Thyroid gland (tissue), 4 donors: ENCODE results near the gene ABCB8. TPM values are rescaled to one million over a fixed set of nuclear protein-coding genes. Genes with fewer than 3 reads are reported as not detected.

Experiments
- DNase-seq, 2 donors: peaks; one replicate each; pipeline ENCODE4 v3.0.0-alpha.2; 2019
- H3K27ac ChIP-seq, 3 donors: fragments of 200-600 bp; sonication (generic); 1 replicate in 2 of 3; 2 replicates in 1 of 3; pipeline ENCODE4 v1.5.1; 2016 to 2019; ENCODE audit warnings: mild to moderate bottlenecking in 1 of 3, moderate library complexity in 1 of 3
- H3K27me3 ChIP-seq: fragments of 200-600 bp; sonication (generic); one replicate; pipeline ENCODE4 v1.5.1; 2019
- H3K36me3 ChIP-seq, 2 donors: fragments of 200-600 bp; sonication (generic); one replicate each; pipeline ENCODE4 v1.5.1; 2016 to 2019
- H3K4me1 ChIP-seq, 2 donors: fragments of 200-600 bp; sonication (generic); one replicate each; pipeline ENCODE4 v1.5.1; 2017 to 2019
- H3K4me3 ChIP-seq, 3 donors: fragments of 200-600 bp; sonication (generic); replicated peaks in 1 of 3; 1 replicate in 2 of 3; 2 replicates in 1 of 3; pipeline ENCODE4 v1.5.1; 2016; ENCODE audit warnings: mild to moderate bottlenecking in 1 of 3
- H3K9me3 ChIP-seq: fragments of 200-600 bp; sonication (generic); one replicate; pipeline ENCODE4 v1.5.1; 2017
- POLR2A ChIP-seq, 2 donors: fragments of 450-650 bp; IDR thresholded peaks; one replicate each; pipeline ENCODE4 v1.6.1; 2017; ENCODE audit warnings: antibody characterized with exemption in 2 of 2, mild to moderate bottlenecking in 2 of 2, moderate library complexity in 1 of 2
- WGBS, 2 donors: methylation state at CpG; one replicate each; pipeline ENCODE4 v1.1.5; 2017; 5-methylcytosine and 5-hydroxymethylcytosine counted together
- intact Hi-C: fragments of 100-400 bp; cut with DNase I; formaldehyde crosslinking; loops from one replicate; pipeline ENCODE4 v1.15.1; 2023
- total RNA-seq, 4 donors: library from RNA; depleted of rRNA; stranded (reverse); fragments of >200 nt; gene quantifications; one replicate each; pipeline ENCODE4 v1.2.3, GENCODE V29; 2016
- TF ChIP-seq, protein P1 (sequence below), 6 experiments: fragments of 200-600 bp in 3 of 6; fragments of 450-650 bp in 3 of 6; sonication (generic) in 3 of 6; IDR thresholded peaks; one replicate each; pipeline ENCODE4 v1.5.1; 2016 to 2019; ENCODE audit warnings: antibody characterized with exemption in 6 of 6, mild to moderate bottlenecking in 2 of 6, inconsistent platforms in 1 of 6, moderate library complexity in 1 of 6

Gene ABCB8
- total RNA-seq, 4 donors from 2014 or later: 39.0 to 74.2 (median 60.9) TPM

DNA sequence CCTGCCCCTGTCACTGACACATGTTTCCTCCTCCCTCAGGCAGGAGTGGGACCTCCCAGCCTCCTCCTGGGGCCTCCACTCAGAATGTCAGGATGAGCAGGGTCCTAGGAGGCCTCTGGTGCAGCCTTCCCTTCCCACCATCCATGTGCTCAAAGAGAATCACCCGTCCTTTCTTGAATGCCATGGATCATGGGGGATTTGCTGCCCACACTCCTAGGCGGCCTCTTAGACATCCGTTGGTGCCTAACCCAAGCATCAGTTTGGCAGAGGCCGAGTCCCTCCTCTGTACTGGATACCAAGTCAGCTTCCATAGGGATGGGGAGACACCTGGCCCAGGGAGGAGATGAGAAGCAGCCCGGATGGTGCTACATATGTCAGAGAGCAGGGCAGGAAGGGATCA lies 30.4 kb upstream of the ABCB8 start:
- Histone ChIP-seq H3K4me3 (no peak overlapping the region), H3K4me1 (no peaks in the 10 kb centered on the region), H3K27ac (no peak overlapping the region), H3K9me3 (no peaks in the 10 kb centered on the region), H3K36me3 (no peaks in the 10 kb centered on the region), H3K27me3 (no peaks in the 10 kb centered on the region)
- 85 to 89% methylated on average over 5 of the region's 5 CpGs for WGBS, 2 donors
- DNase-seq: no peak
- TF ChIP-seq POLR2A (IDR thresholded peaks at IDR 0.05): no peak
- TF ChIP-seq, protein P1, sequence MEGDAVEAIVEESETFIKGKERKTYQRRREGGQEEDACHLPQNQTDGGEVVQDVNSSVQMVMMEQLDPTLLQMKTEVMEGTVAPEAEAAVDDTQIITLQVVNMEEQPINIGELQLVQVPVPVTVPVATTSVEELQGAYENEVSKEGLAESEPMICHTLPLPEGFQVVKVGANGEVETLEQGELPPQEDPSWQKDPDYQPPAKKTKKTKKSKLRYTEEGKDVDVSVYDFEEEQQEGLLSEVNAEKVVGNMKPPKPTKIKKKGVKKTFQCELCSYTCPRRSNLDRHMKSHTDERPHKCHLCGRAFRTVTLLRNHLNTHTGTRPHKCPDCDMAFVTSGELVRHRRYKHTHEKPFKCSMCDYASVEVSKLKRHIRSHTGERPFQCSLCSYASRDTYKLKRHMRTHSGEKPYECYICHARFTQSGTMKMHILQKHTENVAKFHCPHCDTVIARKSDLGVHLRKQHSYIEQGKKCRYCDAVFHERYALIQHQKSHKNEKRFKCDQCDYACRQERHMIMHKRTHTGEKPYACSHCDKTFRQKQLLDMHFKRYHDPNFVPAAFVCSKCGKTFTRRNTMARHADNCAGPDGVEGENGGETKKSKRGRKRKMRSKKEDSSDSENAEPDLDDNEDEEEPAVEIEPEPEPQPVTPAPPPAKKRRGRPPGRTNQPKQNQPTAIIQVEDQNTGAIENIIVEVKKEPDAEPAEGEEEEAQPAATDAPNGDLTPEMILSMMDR (IDR thresholded peaks at IDR 0.05): no peak
- intact Hi-C loops: no loop called here

DNA sequence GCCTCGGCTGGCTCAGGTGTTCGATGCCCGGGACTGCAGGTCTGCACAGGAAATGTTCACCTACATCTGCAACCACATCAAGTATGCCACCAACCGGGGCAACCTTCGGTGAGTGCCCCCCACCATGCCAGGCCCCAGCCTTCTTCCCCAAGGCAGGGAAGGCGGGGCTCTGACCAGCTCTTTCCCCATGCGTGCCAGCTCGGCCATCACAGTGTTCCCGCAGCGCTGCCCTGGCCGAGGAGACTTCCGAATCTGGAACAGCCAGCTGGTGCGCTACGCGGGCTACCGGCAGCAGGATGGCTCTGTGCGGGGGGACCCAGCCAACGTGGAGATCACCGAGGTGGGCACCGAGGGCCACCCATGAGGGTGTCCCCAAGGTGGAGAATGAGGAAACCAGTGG lies 29.9 kb upstream of the ABCB8 start:
- Histone ChIP-seq H3K4me1 (no peaks in the 10 kb centered on the region), H3K4me3 (no peak overlapping the region), H3K27me3 (no peaks in the 10 kb centered on the region), H3K9me3 (no peaks in the 10 kb centered on the region), H3K27ac (no peak overlapping the region), H3K36me3 (no peaks in the 10 kb centered on the region)
- intact Hi-C loops: no loop called here
- no peak for TF ChIP-seq POLR2A (IDR thresholded peaks at IDR 0.05)
- TF ChIP-seq, protein P1 (IDR thresholded peaks at IDR 0.05): no peak
- 87 to 88% methylated on average over 6 to 20 of the region's 20 CpGs for WGBS, 2 donors
- DNase-seq: no peak

DNA sequence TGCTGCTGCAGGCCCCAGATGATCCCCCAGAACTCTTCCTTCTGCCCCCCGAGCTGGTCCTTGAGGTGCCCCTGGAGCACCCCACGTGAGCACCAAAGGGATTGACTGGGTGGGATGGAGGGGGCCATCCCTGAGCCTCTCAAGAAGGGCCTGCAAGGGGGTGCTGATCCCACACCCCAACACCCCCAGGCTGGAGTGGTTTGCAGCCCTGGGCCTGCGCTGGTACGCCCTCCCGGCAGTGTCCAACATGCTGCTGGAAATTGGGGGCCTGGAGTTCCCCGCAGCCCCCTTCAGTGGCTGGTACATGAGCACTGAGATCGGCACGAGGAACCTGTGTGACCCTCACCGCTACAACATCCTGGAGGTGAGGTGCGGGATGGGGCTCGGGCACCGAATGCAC lies 29.2 kb upstream of the ABCB8 start:
- Histone ChIP-seq H3K27ac (no peak overlapping the region), H3K36me3 (no peaks in the 10 kb centered on the region), H3K9me3 (no peaks in the 10 kb centered on the region), H3K4me1 (no peaks in the 10 kb centered on the region), H3K4me3 (no peak overlapping the region), H3K27me3 (no peaks in the 10 kb centered on the region)
- no peak for TF ChIP-seq POLR2A (IDR thresholded peaks at IDR 0.05)
- TF ChIP-seq, protein P1 (IDR thresholded peaks at IDR 0.05): no peak
- intact Hi-C loops: no loop called here
- 82 to 96% methylated on average over 7 to 9 of the region's 12 CpGs for WGBS, 2 donors
- DNase-seq: no peak

DNA sequence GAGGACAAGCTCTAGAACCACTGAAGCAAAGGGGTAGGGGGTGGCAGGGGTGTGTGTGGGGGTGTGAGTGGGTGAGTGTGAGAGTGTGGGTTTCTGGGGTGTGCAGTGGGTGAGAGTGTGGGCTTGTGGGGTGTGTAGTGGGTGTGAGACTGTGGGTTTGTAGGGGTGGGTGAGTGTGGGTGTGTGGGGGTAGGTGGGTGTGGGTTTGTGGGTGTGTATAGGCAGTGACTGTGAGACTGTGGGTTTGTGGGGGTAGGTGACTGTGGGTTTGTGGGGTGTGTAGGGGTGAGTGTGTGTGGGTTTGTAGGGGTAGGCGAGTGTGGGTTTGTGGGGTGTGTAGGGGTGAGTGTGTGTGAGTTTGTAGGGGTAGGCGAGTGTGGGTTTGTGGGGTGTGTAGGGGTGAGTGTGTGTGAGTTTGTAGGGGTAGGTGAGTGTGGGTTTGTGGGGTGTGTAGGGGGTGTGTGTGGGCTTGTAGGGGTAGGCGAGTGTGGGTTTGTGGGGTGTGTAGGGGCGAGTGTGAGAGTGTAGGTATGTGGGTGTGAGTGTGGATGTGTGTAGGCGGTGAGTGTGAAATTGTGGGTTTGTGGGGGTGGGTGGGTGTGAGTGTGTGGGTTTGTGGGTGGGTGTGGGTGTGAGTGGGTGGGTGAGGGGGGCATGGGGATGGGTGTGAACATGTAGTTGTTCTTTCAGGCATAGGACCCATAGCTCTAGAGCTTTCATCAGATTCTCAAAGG lies 28.6 kb upstream of the ABCB8 start:
- Histone ChIP-seq H3K27ac (no peak overlapping the region), H3K9me3 (no peaks in the 10 kb centered on the region), H3K4me3 (no peak overlapping the region), H3K27me3 (no peaks in the 10 kb centered on the region), H3K36me3 (no peaks in the 10 kb centered on the region), H3K4me1 (no peaks in the 10 kb centered on the region)
- intact Hi-C loops: no loop called here
- DNase-seq: no peak
- 89 to 93% methylated on average over 5 of the region's 5 CpGs for WGBS, 2 donors
- TF ChIP-seq, protein P1 (IDR thresholded peaks at IDR 0.05): no peak
- no peak for TF ChIP-seq POLR2A (IDR thresholded peaks at IDR 0.05)

DNA sequence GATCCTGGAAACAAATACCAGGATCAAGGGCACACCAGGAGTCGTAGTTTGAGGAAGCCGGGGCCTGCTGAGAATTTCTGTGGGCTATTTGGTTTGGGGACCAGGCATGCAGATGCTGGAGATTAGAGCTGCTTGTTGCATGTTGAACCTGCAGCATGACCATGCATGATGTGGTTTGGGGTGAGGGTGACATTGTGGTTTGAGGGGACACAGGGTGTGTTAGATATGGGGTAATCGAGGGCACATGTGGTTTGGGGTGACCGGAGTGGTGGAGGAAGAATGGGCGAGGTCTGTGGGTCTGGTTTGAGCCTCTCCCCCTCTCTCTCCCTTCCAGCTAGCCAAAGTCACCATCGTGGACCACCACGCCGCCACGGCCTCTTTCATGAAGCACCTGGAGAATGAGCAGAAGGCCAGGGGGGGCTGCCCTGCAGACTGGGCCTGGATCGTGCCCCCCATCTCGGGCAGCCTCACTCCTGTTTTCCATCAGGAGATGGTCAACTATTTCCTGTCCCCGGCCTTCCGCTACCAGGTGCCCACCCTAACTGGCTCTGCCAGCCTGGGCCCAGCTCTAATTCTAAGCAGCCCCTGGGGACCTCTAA lies 27.3 kb upstream of the ABCB8 start:
- WGBS, 2 donors: 86 to 91% methylated on average over 13 of the region's 13 CpGs
- H3K36me3 ChIP-seq: no peaks in the 10 kb centered on the region

More for the DNA sequence above, 27.3 kb upstream of the ABCB8 start:
- intact Hi-C loops: no loop called here
- no peak overlapping the region for H3K27ac ChIP-seq
- H3K9me3 ChIP-seq: no peaks in the 10 kb centered on the region
- TF ChIP-seq, protein P1 (IDR thresholded peaks at IDR 0.05): no peak
- no peak for TF ChIP-seq POLR2A (IDR thresholded peaks at IDR 0.05)
- no peak for DNase-seq
- no peaks in the 10 kb centered on the region for H3K4me1 ChIP-seq
- no peak overlapping the region for H3K4me3 ChIP-seq
- no peaks in the 10 kb centered on the region for H3K27me3 ChIP-seq
